ENCODE data around the gene VPS11. TPM values are rescaled to one million over a fixed set of nuclear protein-coding genes. Genes with fewer than 3 reads are reported as not detected.

VPS11 gene
- total RNA-seq, 1 donor from 2014 or later: 30.7 TPM

GRCh38 chr11:119049081-119049480 is 18.5 kb upstream of the VPS11 start:
- DNase-seq (ENCODE audit: low read depth): no peak
- TF ChIP-seq CTCF (IDR thresholded peaks at IDR 0.05; ENCODE audit: insufficient read depth, low read length, poor library complexity, severe bottlenecking): no peak
- Histone ChIP-seq H3K27me3 (ENCODE audit: control insufficient read depth, insufficient read depth, low read length) (no peaks in the 10 kb centered on the region), H3K36me3 (ENCODE audit: control insufficient read depth, insufficient read depth, low read length) (peaks cover 11% of the 10 kb centered on the region), H3K4me3 (ENCODE audit: low read depth, low read length) (no peak overlapping the region)

- H3K4me3 ChIP-seq (ENCODE audit: low read depth, low read length): no peak overlapping the region
- DNase-seq (ENCODE audit: low read depth): no peak
- no peaks in the 10 kb centered on the region for H3K27me3 ChIP-seq (ENCODE audit: control insufficient read depth, insufficient read depth, low read length)
- TF ChIP-seq CTCF (IDR thresholded peaks at IDR 0.05; ENCODE audit: insufficient read depth, low read length, poor library complexity, severe bottlenecking): no peak
- H3K36me3 ChIP-seq (ENCODE audit: control insufficient read depth, insufficient read depth, low read length): peaks cover 7% of the 10 kb centered on the region
Observed at GRCh38 chr11:119051440-119052162, 16.0 kb upstream of the VPS11 start.

- Histone ChIP-seq H3K4me3 (ENCODE audit: low read depth, low read length) (no peak overlapping the region), H3K36me3 (ENCODE audit: control insufficient read depth, insufficient read depth, low read length) (peaks cover 5% of the 10 kb centered on the region)
- no peak for DNase-seq (ENCODE audit: low read depth)
Observed at GRCh38 chr11:119052163-119052814, 15.3 kb upstream of the VPS11 start.

GRCh38 chr11:119054418-119054817 is 13.2 kb upstream of the VPS11 start:
- Histone ChIP-seq H3K4me3 (ENCODE audit: low read depth, low read length) (no peak overlapping the region), H3K36me3 (ENCODE audit: control insufficient read depth, insufficient read depth, low read length) (peaks cover 3% of the 10 kb centered on the region)

More at GRCh38 chr11:119052163-119052814, 15.3 kb upstream of the VPS11 start:
- no peak for TF ChIP-seq CTCF (IDR thresholded peaks at IDR 0.05; ENCODE audit: insufficient read depth, low read length, poor library complexity, severe bottlenecking)
- H3K27me3 ChIP-seq (ENCODE audit: control insufficient read depth, insufficient read depth, low read length): no peaks in the 10 kb centered on the region

GRCh38 chr11:119055901-119056300 is 11.7 kb upstream of the VPS11 start:
- peak; percentile 41 for TF ChIP-seq CTCF (IDR thresholded peaks at IDR 0.05; ENCODE audit: insufficient read depth, low read length, poor library complexity, severe bottlenecking)
- no peaks in the 10 kb centered on the region for H3K27me3 ChIP-seq (ENCODE audit: control insufficient read depth, insufficient read depth, low read length)
- peak overlapping the region; percentile 74 for H3K4me3 ChIP-seq (ENCODE audit: low read depth, low read length)
- peaks cover 1% of the 10 kb centered on the region for H3K36me3 ChIP-seq (ENCODE audit: control insufficient read depth, insufficient read depth, low read length)
- DNase-seq (ENCODE audit: low read depth): no peak

More at GRCh38 chr11:119054418-119054817, 13.2 kb upstream of the VPS11 start:
- H3K27me3 ChIP-seq (ENCODE audit: control insufficient read depth, insufficient read depth, low read length): no peaks in the 10 kb centered on the region
- DNase-seq (ENCODE audit: low read depth): no peak
- TF ChIP-seq CTCF (IDR thresholded peaks at IDR 0.05; ENCODE audit: insufficient read depth, low read length, poor library complexity, severe bottlenecking): no peak
